Mesothelial cell of epicardium (in vitro differentiated cells): Measurements from ENCODE around the gene FYN. TPM values are rescaled to one million over a fixed set of nuclear protein-coding genes. Genes with fewer than 3 reads are reported as not detected.

Source experiments
- DNase-seq, 2 experiments: peaks; one replicate each; pipeline ENCODE4 v3.0.0; 2021; ENCODE audit warnings: low spot score in 2 of 2; ENCODE audit not compliant: unreplicated experiment in 2 of 2
- H3K27ac Mint-ChIP-seq: 2 replicates; pipeline ENCODE4 v1.8.0; 2021; ENCODE audit warnings: mixed read lengths
- H3K27me3 Mint-ChIP-seq: 2 replicates; pipeline ENCODE4 v1.8.0; 2021; ENCODE audit warnings: low read depth, mixed read lengths
- H3K36me3 Mint-ChIP-seq: 2 replicates; pipeline ENCODE4 v1.8.0; 2021; ENCODE audit warnings: mixed read lengths
- H3K4me1 Mint-ChIP-seq: 2 replicates; pipeline ENCODE4 v1.8.0; 2021; ENCODE audit warnings: mixed read lengths
- H3K4me3 Mint-ChIP-seq: 2 replicates; pipeline ENCODE4 v1.8.0; 2021; ENCODE audit warnings: mild to moderate bottlenecking, moderate library complexity, mixed read lengths
- H3K9me3 Mint-ChIP-seq: 2 replicates; pipeline ENCODE4 v1.8.0; 2021; ENCODE audit warnings: mixed read lengths
- CTCF ChIP-seq: fragments of 200-600 bp; sonication (generic); IDR thresholded peaks from one replicate; pipeline ENCODE4 v1.5.0; 2021; ENCODE audit warnings: antibody characterized with exemption; ENCODE audit not compliant: unreplicated experiment
- total RNA-seq: library from RNA; stranded (reverse); gene quantifications from 3 replicates; pipeline ENCODE4 v1.2.1, GENCODE V29; 2021

The FYN gene
- total RNA-seq, 1 donor from 2014 or later = 115 TPM

GRCh38 chr6:111703723-111704122, 169.5 kb downstream of the FYN start:
- no peak for TF ChIP-seq CTCF
- H3K4me3 Mint-ChIP-seq = no peak overlapping the region
- no peak overlapping the region for H3K27ac Mint-ChIP-seq

GRCh38 chr6:111702268-111702667, 171.0 kb downstream of the FYN start:
- Mint-ChIP-seq H3K9me3 (no peaks in the 10 kb centered on the region), H3K27me3 (no peaks in the 10 kb centered on the region), H3K27ac (no peak overlapping the region), H3K36me3 (peaks cover 20% of the 10 kb centered on the region), H3K4me3 (no peak overlapping the region), H3K4me1 (peaks cover 2% of the 10 kb centered on the region)
- TF ChIP-seq CTCF = no peak
- DNase-seq = no peak

More at GRCh38 chr6:111703723-111704122, 169.5 kb downstream of the FYN start:
- peaks cover 20% of the 10 kb centered on the region for H3K36me3 Mint-ChIP-seq
- no peaks in the 10 kb centered on the region for H3K9me3 Mint-ChIP-seq
- H3K27me3 Mint-ChIP-seq = no peaks in the 10 kb centered on the region
- DNase-seq = no peak
- peaks cover 2% of the 10 kb centered on the region for H3K4me1 Mint-ChIP-seq

- TF ChIP-seq CTCF = no peak
- Mint-ChIP-seq H3K4me1 (peaks cover 2% of the 10 kb centered on the region), H3K27ac (no peak overlapping the region), H3K9me3 (no peaks in the 10 kb centered on the region), H3K27me3 (no peaks in the 10 kb centered on the region), H3K36me3 (peaks cover 20% of the 10 kb centered on the region), H3K4me3 (no peak overlapping the region)
- no peak for DNase-seq
Observed at GRCh38 chr6:111701146-111701545, 172.1 kb downstream of the FYN start.

- no peak overlapping the region for H3K27ac Mint-ChIP-seq
- H3K36me3 Mint-ChIP-seq = peaks cover 22% of the 10 kb centered on the region
- H3K4me1 Mint-ChIP-seq = peaks cover 2% of the 10 kb centered on the region
- H3K4me3 Mint-ChIP-seq = no peak overlapping the region
- DNase-seq = no peak
- TF ChIP-seq CTCF = no peak
- no peaks in the 10 kb centered on the region for H3K27me3 Mint-ChIP-seq
- H3K9me3 Mint-ChIP-seq = no peaks in the 10 kb centered on the region
Observed at GRCh38 chr6:111700135-111700690, 173.0 kb downstream of the FYN start.

- DNase-seq = no peak
- Mint-ChIP-seq H3K27ac (no peak overlapping the region), H3K4me3 (no peak overlapping the region), H3K4me1 (peaks cover 2% of the 10 kb centered on the region), H3K27me3 (no peaks in the 10 kb centered on the region), H3K9me3 (no peaks in the 10 kb centered on the region), H3K36me3 (peaks cover 30% of the 10 kb centered on the region)
- no peak for TF ChIP-seq CTCF
Observed at GRCh38 chr6:111699123-111699522, 174.1 kb downstream of the FYN start.

- Mint-ChIP-seq H3K27ac (no peak overlapping the region), H3K4me1 (peaks cover 2% of the 10 kb centered on the region), H3K4me3 (no peak overlapping the region), H3K36me3 (peaks cover 32% of the 10 kb centered on the region), H3K27me3 (no peaks in the 10 kb centered on the region), H3K9me3 (no peaks in the 10 kb centered on the region)
- no peak for DNase-seq
- no peak for TF ChIP-seq CTCF
Observed at GRCh38 chr6:111696814-111697213, 176.4 kb downstream of the FYN start.
